Type B pancreatic cell (in vitro differentiated cells): ENCODE measurements around the gene MPPE1. TPM values are rescaled to one million over a fixed set of nuclear protein-coding genes. Genes with fewer than 3 reads are reported as not detected.

ENCODE experiments used
- DNase-seq: peaks from one replicate; pipeline ENCODE4 v3.0.0; 2021; ENCODE audit warnings: mixed read lengths; ENCODE audit not compliant: unreplicated experiment; ENCODE audit errors: extremely low spot score
- H3K27ac Mint-ChIP-seq: 2 replicates; pipeline ENCODE4 v1.8.0; 2021; ENCODE audit warnings: mild to moderate bottlenecking, mixed read lengths
- H3K27me3 Mint-ChIP-seq: 2 replicates; pipeline ENCODE4 v1.8.0; 2021; ENCODE audit warnings: mixed read lengths
- H3K36me3 Mint-ChIP-seq: 2 replicates; pipeline ENCODE4 v1.8.0; 2021; ENCODE audit warnings: mixed read lengths
- H3K4me1 Mint-ChIP-seq: one replicate; pipeline ENCODE4 v1.8.0; 2021; ENCODE audit warnings: mixed read lengths; ENCODE audit not compliant: unreplicated experiment
- H3K4me3 Mint-ChIP-seq: 2 replicates; pipeline ENCODE4 v1.8.0; 2021; ENCODE audit warnings: mild to moderate bottlenecking, mixed read lengths
- H3K9me3 Mint-ChIP-seq: 2 replicates; pipeline ENCODE4 v1.8.0; 2021; ENCODE audit warnings: mixed read lengths
- CTCF ChIP-seq: fragments of 200-600 bp; sonication (generic); conservative IDR thresholded peaks from 2 replicates; pipeline ENCODE4 v1.5.0; 2021; ENCODE audit warnings: antibody characterized with exemption, mild to moderate bottlenecking
- total RNA-seq: library from RNA; stranded (reverse); gene quantifications from 2 replicates; pipeline ENCODE4 v1.2.1, GENCODE V29; 2021; ENCODE audit warnings: low replicate concordance

Gene MPPE1
- total RNA-seq, 1 donor from 2014 or later = 35.3 TPM

GRCh38 chr18:11884396-11885030 lies 23.6 kb downstream of the MPPE1 start:
- no peak for TF ChIP-seq CTCF
- H3K4me3 Mint-ChIP-seq = no peak overlapping the region
- no peaks in the 10 kb centered on the region for H3K9me3 Mint-ChIP-seq
- no peaks in the 10 kb centered on the region for H3K27me3 Mint-ChIP-seq
- H3K27ac Mint-ChIP-seq = no peak overlapping the region
- H3K36me3 Mint-ChIP-seq = peaks cover 24% of the 10 kb centered on the region
- DNase-seq = no peak
- H3K4me1 Mint-ChIP-seq = peaks cover 17% of the 10 kb centered on the region

GRCh38 chr18:11883153-11883552 lies 25.0 kb downstream of the MPPE1 start:
- no peak for TF ChIP-seq CTCF
- Mint-ChIP-seq H3K27ac (no peak overlapping the region), H3K36me3 (peaks cover 21% of the 10 kb centered on the region), H3K27me3 (no peaks in the 10 kb centered on the region), H3K4me3 (no peak overlapping the region), H3K4me1 (peaks cover 17% of the 10 kb centered on the region), H3K9me3 (no peaks in the 10 kb centered on the region)
- DNase-seq = no peak

- no peak for DNase-seq
- Mint-ChIP-seq H3K27me3 (no peaks in the 10 kb centered on the region), H3K4me1 (peaks cover 15% of the 10 kb centered on the region), H3K36me3 (peaks cover 17% of the 10 kb centered on the region), H3K4me3 (no peak overlapping the region), H3K27ac (no peak overlapping the region), H3K9me3 (no peaks in the 10 kb centered on the region)
- no peak for TF ChIP-seq CTCF
Observed at GRCh38 chr18:11882636-11883035, 25.5 kb downstream of the MPPE1 start.

- Mint-ChIP-seq H3K9me3 (no peaks in the 10 kb centered on the region), H3K27me3 (no peaks in the 10 kb centered on the region), H3K36me3 (peaks cover 18% of the 10 kb centered on the region), H3K27ac (peak overlapping the region; percentile 74), H3K4me3 (no peak overlapping the region), H3K4me1 (peaks cover 10% of the 10 kb centered on the region)
- no peak for DNase-seq
- TF ChIP-seq CTCF = no peak
Observed at GRCh38 chr18:11880586-11881304, 27.4 kb downstream of the MPPE1 start.

- no peak for DNase-seq
- peaks cover 10% of the 10 kb centered on the region for H3K4me1 Mint-ChIP-seq
- H3K9me3 Mint-ChIP-seq = no peaks in the 10 kb centered on the region
- no peaks in the 10 kb centered on the region for H3K27me3 Mint-ChIP-seq
- H3K4me3 Mint-ChIP-seq = no peak overlapping the region
- H3K27ac Mint-ChIP-seq = no peak overlapping the region
- TF ChIP-seq CTCF = no peak
- peaks cover 23% of the 10 kb centered on the region for H3K36me3 Mint-ChIP-seq
Observed at GRCh38 chr18:11877497-11878135, 30.5 kb downstream of the MPPE1 start.
